K562 (cell line): ENCODE results near the gene SLC20A1. TPM values are rescaled to one million over a fixed set of nuclear protein-coding genes. Genes with fewer than 3 reads are reported as not detected.

ENCODE experiments used
- CAMTA2 ChIP-seq: fragments of 250-450 bp; sonication (Bioruptor Pico); conservative IDR thresholded peaks from 2 replicates; pipeline ENCODE4 v1.5.1; 2022
- CBX3 ChIP-seq, 2 experiments: IDR thresholded peaks; 1 replicate in 1 of 2; 2 replicates in 1 of 2; pipeline ENCODE4 v1.6.1; 2012; ENCODE audit warnings: inconsistent platforms in 2 of 2, low read length in 2 of 2, borderline replicate concordance in 1 of 2, control low read depth in 1 of 2
- CHD4 ChIP-seq: fragments of 200-600 bp; sonication (generic); IDR thresholded peaks from 3 replicates; pipeline ENCODE4 v1.6.1; 2012; ENCODE audit warnings: low read depth, mild to moderate bottlenecking, mixed read lengths, low read length, inconsistent platforms; ENCODE audit not compliant: insufficient read depth, insufficient replicate concordance, poor library complexity, severe bottlenecking
- ERF ChIP-seq: fragments of 450-650 bp; formaldehyde crosslinking; IDR thresholded peaks from 2 replicates; pipeline ENCODE4 v1.4.0; 2020; ENCODE audit warnings: mild to moderate bottlenecking, mixed read lengths
- IRF9 ChIP-seq: fragments of 450-650 bp; IDR thresholded peaks from 2 replicates; pipeline ENCODE4 v1.6.1; 2016; ENCODE audit warnings: missing biosample characterization, missing genetic modification characterization
- KDM2B ChIP-seq: fragments of 250-450 bp; sonication (Bioruptor Pico); IDR thresholded peaks from 2 replicates; pipeline ENCODE4 v1.8.0; 2021; ENCODE audit warnings: mild to moderate bottlenecking, moderate library complexity
- MAX ChIP-seq: sonication (generic); formaldehyde crosslinking; IDR thresholded peaks from 2 replicates; pipeline ENCODE4 v1.9.0; 2022; ENCODE audit warnings: mild to moderate bottlenecking, missing genetic modification reagents
- NR2F6 ChIP-seq: fragments of 450-650 bp; formaldehyde crosslinking; IDR thresholded peaks from 2 replicates; pipeline ENCODE4 v1.4.0; 2020; ENCODE audit warnings: mild to moderate bottlenecking
- PCBP1 ChIP-seq: fragments of 200-400 bp; formaldehyde crosslinking; IDR thresholded peaks from 2 replicates; pipeline ENCODE4 v1.6.1; 2018; ENCODE audit warnings: mild to moderate bottlenecking, low read depth, low read length; ENCODE audit not compliant: poor library complexity, severe bottlenecking
- RBBP5 ChIP-seq: fragments of 200-600 bp; sonication (generic); IDR thresholded peaks from 2 replicates; pipeline ENCODE4 v1.6.1; 2012; ENCODE audit warnings: borderline replicate concordance, mild to moderate bottlenecking, low read length, control low read depth, inconsistent platforms; ENCODE audit not compliant: insufficient read depth, poor library complexity, severe bottlenecking
- SMAD4 ChIP-seq: fragments of 250-450 bp; sonication (Bioruptor Pico); conservative IDR thresholded peaks from 2 replicates; pipeline ENCODE4 v1.8.0; 2021; ENCODE audit warnings: inconsistent platforms, mild to moderate bottlenecking, moderate library complexity
- SMARCA5 ChIP-seq: fragments of 450-650 bp; IDR thresholded peaks from 2 replicates; pipeline ENCODE4 v1.6.1; 2016
- SNIP1 ChIP-seq: fragments of 450-650 bp; IDR thresholded peaks from 2 replicates; pipeline ENCODE4 v1.7.1; 2017; ENCODE audit warnings: low read depth, mild to moderate bottlenecking
- TAF9B ChIP-seq: fragments of 450-650 bp; IDR thresholded peaks from 2 replicates; pipeline ENCODE4 v1.6.1; 2018; ENCODE audit warnings: mild to moderate bottlenecking; ENCODE audit not compliant: partially characterized antibody
- ZNF174 ChIP-seq: fragments of 250-450 bp; sonication (Bioruptor Pico); IDR thresholded peaks from 2 replicates; pipeline ENCODE4 v1.4.0; 2020; ENCODE audit warnings: mild to moderate bottlenecking
- ZNF23 ChIP-seq: fragments of 250-450 bp; sonication (Bioruptor Pico); IDR thresholded peaks from 2 replicates; pipeline ENCODE4 v1.4.0; 2020; ENCODE audit warnings: mild to moderate bottlenecking
- ZNF280A ChIP-seq: fragments of 450-650 bp; IDR thresholded peaks from 2 replicates; pipeline ENCODE4 v1.6.1; 2018; ENCODE audit warnings: mild to moderate bottlenecking, low read depth; ENCODE audit not compliant: partially characterized antibody
- ZNF507 ChIP-seq: conservative IDR thresholded peaks from 2 replicates; pipeline ENCODE4 v1.6.1; 2017; ENCODE audit warnings: missing genetic modification characterization, missing compliant biosample characterization
- ZNF589 ChIP-seq: fragments of 200-800 bp; sonication (Bioruptor generic); IDR thresholded peaks from 2 replicates; pipeline ENCODE4 v1.6.1; 2016; ENCODE audit warnings: low read depth, missing genetic modification characterization, missing compliant biosample characterization
- polyA plus RNA-seq, 8 experiments: library from polyadenylated mRNA; depleted of rRNA in 4 of 8; stranded (reverse) in 5 of 8; unstranded in 3 of 8; fragments of >200 nt; fragmentation: Nextera tagmentation in 2 of 8; fragmentation: Illumina TruSeq in 1 of 8; extraction: Ambion mirVana in 2 of 8; extraction: Trizol in 1 of 8; gene quantifications; 2 replicates each; pipeline versions ENCODE4 v1.2.1 to v1.2.3, GENCODE V29; 2011 to 2014; ENCODE audit warnings: inconsistent platforms in 1 of 8, missing spikeins in 1 of 8
- total RNA-seq, 7 experiments: library from RNA; depleted of rRNA in 6 of 7; stranded (reverse); fragments of >200 nt in 6 of 7; fragmentation: Illumina TruSeq in 2 of 7; extraction: Trizol in 2 of 7; gene quantifications; 2 replicates each; pipeline versions ENCODE4 v1.2.1 to v1.2.3, GENCODE V29; 2011 to 2021; ENCODE audit warnings: low replicate concordance in 1 of 7
- TF ChIP-seq, protein P1 (sequence below), 2 experiments: fragments of 450-650 bp in 1 of 2; sonication (generic) in 1 of 2; formaldehyde crosslinking in 1 of 2; IDR thresholded peaks in 1 of 2; conservative IDR thresholded peaks in 1 of 2; 2 replicates each; pipeline versions ENCODE4 v1.6.1 to v1.8.1; 2016 to 2023; ENCODE audit warnings: mild to moderate bottlenecking in 2 of 2, moderate library complexity in 2 of 2, inconsistent platforms in 1 of 2, missing genetic modification reagents in 1 of 2
- TF ChIP-seq, protein P2 (sequence below), 2 experiments: IDR thresholded peaks in 1 of 2; conservative IDR thresholded peaks in 1 of 2; 2 replicates each; pipeline ENCODE4 v1.6.1; 2016; ENCODE audit warnings: low read depth in 2 of 2, mild to moderate bottlenecking in 1 of 2, missing compliant biosample characterization in 1 of 2, missing genetic modification characterization in 1 of 2, moderate library complexity in 1 of 2

The SLC20A1 gene
- total and polyA plus RNA-seq, 9 of the 15 experiments (the other 6 are each of a cell fraction or from before 2014, with no cell fraction given), result 53.8 to 150 (median 74.7) TPM

DNA sequence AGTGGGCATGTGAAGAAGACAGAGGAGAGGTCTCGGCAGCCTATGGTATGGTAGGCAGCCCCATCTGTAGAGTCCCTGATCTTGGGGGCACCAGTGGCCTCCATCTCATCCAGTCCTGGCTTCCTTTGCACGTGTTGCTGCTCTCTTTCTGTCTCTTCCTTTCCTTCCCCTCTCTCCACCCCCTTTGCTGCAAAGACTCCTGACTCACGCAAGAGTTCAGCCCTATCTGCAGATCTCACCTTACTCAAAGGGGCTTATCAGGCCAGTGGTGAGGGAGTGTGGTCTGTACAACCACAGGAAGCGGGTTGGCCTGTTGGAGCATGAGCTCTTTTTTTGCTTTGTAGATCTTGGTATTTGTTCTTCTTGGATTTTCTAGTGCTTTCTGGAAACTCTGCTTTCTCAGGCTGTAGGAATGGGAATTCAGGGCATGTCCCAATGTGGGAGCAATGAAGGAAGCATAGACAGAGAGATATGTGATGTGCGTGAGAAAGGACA lies 60.5 kb downstream of the SLC20A1 start (continued):
- TF ChIP-seq SMARCA5 (no peak), IRF9 (tag) (no peak), CHD4 (no peak), ZNF23 (CRISPR knock-in tag) (no peak), RBBP5 (peak; percentile 56), SNIP1 (no peak), ZNF589 (CRISPR knock-in tag) (peak; percentile 92), TAF9B (peak; percentile 75), ZNF280A (no peak), KDM2B (no peak; the same call in 1 of the 2 replicates), MAX (CRISPR knock-in tag) (peak; percentile 88), ZNF507 (tag) (no peak), SMAD4 (CRISPR knock-in tag) (peak; percentile 93), CAMTA2 (no peak), NR2F6 (0 out of 2 replicates have a peak, but pooled peaks have one; percentile 60), CBX3 (IDR thresholded peaks at IDR 0.05; ENCODE audit: borderline replicate concordance in 1 of 2, low read length in 2 of 2) (peak in 1 of 2 experiments; percentile 91; a peak in 2 of 3 replicates), ERF (CRISPR knock-in tag) (0 out of 2 replicates have a peak, but pooled peaks have one; percentile 26), PCBP1 (no peak), ZNF174 (CRISPR knock-in tag) (no peak)
- TF ChIP-seq, protein P1, sequence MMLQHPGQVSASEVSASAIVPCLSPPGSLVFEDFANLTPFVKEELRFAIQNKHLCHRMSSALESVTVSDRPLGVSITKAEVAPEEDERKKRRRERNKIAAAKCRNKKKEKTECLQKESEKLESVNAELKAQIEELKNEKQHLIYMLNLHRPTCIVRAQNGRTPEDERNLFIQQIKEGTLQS (IDR thresholded peaks at IDR 0.05), result peak; percentile 80
- TF ChIP-seq, protein P1 (CRISPR knock-in tag; conservative IDR thresholded peaks at IDR 0.05), result peak; percentile 56; the same call in 1 of the 2 replicates
- TF ChIP-seq, protein P2, sequence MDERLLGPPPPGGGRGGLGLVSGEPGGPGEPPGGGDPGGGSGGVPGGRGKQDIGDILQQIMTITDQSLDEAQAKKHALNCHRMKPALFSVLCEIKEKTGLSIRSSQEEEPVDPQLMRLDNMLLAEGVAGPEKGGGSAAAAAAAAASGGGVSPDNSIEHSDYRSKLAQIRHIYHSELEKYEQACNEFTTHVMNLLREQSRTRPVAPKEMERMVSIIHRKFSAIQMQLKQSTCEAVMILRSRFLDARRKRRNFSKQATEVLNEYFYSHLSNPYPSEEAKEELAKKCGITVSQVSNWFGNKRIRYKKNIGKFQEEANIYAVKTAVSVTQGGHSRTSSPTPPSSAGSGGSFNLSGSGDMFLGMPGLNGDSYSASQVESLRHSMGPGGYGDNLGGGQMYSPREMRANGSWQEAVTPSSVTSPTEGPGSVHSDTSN (CRISPR knock-in tag; IDR thresholded peaks at IDR 0.05; ENCODE audit: low read depth), result no peak
- TF ChIP-seq, protein P2 (tag; conservative IDR thresholded peaks at IDR 0.05; ENCODE audit: low read depth), result no peak
